ENCODE results near the gene PPP1CB.

The PPP1CB gene

DNA sequence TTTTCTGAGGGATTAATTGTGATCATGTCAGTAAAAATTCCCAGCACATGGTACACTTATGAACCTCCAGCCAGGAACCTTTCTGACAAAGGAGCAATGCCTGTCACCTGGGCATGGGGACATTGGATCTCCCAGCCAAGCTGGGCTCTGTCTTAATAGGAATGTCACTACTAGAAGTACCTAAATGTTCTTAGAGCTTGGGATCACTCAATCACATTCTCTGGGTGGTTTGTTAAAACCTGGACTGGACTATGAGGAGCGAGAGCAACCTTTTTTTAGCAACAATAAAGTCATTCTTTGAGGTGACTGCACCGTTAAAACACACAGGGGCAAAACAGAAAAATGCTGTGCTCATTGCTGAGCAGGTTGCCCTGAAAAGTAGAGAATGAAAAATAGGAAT is 6.4 kb upstream of the PPP1CB start:
- DNase-seq (ENCODE audit: low spot score) = no peak

DNA sequence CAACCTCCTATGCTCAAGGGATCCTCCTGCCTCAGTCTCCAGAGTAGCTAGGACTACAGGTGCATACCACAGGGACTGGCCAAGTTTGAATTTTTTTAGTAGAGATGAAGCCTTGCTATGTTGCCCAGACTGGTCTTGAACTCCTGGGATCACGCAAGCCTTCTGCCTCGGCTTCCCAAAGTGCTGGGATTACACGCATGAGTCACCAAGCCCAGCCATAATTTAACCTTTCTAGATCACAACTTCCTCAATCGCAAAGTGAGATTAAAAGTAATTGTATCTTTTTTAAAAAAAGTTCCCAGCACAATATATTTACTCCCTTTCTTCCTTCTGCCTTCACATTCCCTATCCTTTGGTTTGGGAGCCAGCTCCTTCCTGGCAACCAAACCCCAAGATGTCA is 5.8 kb upstream of the PPP1CB start:
- DNase-seq (ENCODE audit: low spot score) = no peak

DNA sequence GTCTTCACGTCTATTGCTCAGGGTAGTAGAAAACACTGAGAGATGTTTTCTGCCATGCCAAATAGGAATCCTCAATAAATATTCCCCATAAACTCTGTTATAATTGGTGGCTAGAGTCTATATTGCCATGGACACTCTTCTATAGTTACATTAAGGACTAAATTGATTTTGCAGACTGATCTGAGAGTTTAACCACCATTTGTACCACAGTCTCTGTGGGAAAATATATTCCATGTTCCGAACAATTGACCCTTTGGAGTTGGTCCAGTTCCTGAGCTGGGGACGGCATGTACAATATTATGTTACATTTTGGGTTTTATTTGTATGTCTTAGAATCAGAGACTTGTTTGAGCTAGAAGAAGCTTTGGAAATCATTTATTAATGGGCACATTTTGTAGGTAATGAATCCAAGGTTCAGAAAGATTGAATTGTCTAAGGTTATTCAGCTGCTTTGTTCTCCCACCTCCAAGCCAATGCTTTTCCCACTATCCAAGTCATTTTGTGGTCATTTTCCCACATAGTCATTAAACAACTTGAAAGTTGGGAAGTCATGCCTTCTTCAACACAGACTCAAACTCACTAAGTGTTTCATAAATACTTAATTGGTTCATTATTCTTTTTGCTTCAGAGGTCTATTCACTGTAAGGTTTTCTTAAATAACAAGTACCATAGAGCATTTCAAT is 5.1 kb upstream of the PPP1CB start:
- DNase-seq (ENCODE audit: low spot score) = no peak

DNA sequence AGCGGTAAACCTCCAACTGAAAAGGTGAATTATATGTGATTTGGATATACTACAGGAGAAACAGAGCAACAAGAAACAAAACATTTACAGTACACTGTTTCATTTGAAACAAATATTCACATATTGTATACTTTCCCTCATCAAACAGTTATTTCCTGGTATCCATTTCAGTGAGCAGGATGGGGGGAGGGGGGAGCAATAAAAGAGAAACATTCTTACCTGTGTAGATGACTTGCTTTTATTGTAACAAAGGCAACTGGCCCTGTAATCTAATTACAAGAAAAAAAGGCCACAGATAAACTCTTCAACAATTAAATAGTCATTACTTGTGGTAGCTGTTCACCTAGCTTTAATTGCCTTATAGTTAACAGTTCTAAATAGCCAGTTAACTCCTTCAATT is 3.9 kb upstream of the PPP1CB start:
- no peak for DNase-seq (ENCODE audit: low spot score)

DNA sequence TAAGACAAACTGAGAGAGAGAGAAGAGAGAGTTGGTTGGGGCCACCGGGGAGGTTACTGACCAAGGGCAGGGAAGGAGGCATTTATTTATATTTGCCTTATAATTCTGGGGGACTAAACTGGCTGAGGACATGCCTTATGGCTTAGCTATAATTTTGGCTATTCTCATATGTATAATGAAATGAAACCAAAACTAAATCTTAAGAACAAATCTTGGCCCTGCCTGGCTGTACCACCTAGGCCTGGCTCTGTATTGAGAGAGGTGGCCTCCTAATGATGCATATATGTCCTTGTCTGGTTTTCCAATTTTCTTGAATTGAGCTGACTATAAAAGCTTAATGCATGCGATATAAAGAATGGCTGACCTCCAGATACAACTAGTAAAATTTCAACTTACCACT is 3.5 kb upstream of the PPP1CB start:
- no peak for DNase-seq (ENCODE audit: low spot score)

DNA sequence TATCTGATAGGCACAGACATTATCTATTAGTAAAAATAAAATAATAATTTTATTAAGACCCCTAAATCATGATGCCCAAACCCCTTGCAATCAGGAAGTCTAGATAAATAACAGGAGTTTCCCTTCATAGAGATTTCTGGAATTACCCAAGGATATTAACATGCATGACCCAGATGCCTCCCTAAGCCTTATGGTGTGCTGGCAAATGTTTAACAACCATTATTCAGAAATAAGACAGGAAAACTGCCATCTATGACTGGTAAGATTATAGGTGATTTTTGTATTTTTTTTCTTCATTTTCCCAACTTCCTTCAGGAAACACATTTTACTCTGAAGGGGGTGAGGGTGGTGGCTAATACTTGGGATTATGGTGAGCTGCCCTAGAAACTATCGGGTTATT is 2.7 kb upstream of the PPP1CB start:
- DNase-seq (ENCODE audit: low spot score) = no peak

DNA sequence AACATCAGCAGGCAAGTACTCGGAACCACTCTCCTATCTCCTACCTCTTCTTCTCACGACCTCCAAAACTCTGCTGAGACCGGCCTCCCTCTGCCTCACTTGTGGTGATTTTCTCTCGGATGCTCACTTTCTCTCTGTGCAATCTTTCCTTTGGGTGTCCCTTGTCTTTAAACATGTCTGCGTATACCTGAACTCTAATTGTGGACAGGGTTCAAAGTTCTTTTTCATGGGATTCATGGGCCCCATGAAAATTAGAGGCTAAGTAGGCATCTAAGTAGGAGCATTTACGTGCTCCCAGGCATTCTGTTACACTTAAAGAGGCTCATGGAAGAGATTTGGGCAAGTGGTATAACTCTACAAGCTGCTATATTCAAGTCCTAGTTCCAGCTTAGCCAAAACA is 2.1 kb upstream of the PPP1CB start:
- no peak for DNase-seq (ENCODE audit: low spot score)

DNA sequence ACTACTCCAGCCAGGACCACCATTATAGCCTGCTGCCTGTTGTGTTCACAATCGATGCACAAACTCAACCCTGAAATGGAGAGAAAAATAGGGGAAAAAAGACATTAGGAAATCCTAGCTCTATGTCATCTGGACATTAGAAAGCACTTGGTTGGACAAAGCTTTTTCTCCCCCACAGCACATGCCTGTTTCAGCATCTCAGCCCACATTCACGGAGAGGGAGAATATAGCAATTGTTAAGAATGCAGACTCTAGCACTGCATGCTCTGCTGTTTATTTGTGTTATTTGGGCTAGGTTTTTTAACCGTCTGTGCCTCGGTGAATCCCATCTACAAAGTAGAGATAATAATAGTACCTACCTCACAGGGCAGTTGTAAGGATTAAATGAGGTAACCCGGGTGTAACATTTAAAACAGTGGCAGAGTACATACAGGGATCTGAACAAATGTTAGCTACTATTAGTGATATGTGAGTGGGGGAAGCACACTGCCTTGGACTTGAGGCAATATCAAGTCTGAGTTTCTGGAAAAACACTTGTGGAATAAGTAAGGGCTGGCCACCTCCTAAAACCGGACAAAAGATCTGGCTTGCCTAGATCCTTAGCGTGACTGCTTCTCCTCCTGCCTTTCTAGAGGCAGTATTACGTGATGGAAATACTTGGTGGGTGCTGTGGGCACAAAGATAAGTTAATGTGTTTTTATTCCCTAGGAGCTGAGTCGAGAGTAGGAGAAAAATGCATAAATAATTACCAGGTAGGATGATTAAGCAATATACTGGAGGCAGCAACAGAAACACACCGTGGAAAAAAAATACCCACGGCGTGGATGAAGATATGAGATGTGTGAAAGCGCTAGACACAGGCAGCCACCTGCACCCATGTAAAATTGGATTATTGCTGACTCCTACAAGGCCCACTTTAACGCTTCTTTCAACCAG is 1.0 kb upstream of the PPP1CB start:
- peak; percentile 24 for DNase-seq (ENCODE audit: low spot score)

DNA sequence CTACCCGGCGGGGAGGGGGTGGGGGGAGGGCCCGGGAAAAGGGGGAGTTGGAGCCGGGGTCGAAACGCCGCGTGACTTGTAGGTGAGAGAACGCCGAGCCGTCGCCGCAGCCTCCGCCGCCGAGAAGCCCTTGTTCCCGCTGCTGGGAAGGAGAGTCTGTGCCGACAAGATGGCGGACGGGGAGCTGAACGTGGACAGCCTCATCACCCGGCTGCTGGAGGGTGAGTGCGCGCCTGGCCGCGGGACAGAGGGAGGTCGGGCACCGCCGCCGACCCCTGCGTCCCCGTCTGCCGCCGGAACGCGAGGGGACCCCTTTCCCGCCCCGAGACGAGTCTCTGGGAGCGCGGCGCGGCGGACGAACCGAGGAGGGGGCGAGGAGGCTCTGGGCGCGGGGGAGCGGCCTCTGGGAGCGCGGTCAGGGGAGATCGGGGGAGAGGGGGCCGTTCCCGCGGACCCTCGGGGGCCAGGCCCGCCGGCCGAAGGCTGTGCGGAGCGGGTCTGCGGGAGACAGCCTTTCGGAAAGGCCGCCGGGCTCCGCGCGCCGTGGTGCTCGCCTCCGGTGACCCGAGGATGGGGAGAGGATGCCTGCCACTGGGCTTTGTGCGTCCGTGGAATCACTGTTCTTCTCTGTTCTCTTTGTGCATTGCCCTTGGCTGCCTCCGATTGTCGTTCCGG is 463 bp downstream of the PPP1CB start:
- no peak for DNase-seq (ENCODE audit: low spot score)

DNA sequence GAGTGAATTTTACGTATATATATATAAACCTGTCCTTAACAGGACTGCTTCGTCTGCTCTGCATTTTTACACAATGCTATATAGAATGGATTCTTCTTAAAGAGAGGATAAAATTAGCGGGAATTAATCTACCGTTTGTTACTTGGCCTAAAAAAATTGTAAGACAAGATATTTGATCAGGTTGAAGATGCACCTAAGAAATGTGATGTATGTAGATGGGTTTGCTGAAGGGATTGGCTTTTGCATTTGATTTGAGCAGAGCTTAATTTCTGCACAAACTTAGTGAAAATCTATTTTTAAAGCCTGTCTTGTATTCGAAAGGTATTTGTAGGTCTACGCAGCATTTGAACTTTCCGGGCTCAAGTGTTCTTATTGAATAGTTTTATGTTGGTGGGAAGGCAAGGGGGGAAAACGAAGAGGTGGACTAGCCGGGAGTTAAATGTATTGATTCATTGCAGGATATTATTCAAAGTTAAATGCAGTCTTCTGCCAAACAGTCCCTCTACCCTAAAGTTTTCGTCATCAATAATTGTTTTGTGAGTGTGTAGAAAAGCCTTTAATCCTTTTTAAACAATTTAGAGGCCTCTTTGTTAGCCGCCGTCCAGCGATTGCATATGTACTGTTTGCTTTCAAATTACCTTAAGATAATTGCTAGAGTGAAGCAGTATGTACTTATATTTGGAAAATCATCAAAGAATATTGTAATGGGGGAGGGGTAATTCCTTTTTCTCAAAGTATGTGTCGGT is 1.2 kb downstream of the PPP1CB start:
- no peak for DNase-seq (ENCODE audit: low spot score)

DNA sequence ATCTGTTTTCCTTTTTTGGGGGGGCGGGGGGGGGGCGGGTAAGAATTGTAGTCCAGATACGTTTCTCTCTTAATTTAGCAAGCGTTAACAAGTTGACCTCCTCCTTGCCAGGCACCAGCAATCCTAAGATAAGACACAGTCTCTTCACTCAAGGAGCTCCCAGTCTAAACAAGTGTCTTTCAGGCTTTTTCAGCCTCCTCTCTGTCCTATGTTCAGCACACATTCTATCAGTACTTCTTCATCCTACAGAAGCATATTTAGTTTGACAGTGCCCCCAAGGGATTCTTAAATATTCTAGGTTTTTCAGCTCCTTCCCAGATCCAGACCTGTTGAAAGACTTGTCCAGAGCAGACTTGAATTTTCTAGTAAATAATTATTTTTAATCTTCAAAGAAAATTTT is 2.7 kb downstream of the PPP1CB start:
- DNase-seq (ENCODE audit: low spot score) = no peak

DNA sequence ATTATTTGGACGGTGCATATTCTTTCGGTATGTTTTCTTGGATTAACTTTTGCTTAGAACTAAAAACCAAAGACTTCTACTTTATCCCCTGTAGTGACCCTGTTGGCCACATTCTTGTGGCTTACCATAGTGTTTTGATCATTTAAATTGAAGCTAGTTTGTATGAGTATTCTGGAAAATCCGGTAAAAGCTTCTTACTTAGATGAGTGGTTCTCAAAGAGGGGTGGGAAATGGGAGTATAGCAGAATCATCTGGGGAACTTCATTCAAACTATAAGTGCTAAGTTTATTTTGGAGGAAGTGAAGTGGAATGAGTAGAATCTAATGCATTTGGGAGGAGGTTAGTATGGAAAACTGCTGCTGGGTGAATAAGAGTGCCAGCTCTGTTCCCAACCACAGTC is 3.8 kb downstream of the PPP1CB start:
- DNase-seq (ENCODE audit: low spot score) = no peak

DNA sequence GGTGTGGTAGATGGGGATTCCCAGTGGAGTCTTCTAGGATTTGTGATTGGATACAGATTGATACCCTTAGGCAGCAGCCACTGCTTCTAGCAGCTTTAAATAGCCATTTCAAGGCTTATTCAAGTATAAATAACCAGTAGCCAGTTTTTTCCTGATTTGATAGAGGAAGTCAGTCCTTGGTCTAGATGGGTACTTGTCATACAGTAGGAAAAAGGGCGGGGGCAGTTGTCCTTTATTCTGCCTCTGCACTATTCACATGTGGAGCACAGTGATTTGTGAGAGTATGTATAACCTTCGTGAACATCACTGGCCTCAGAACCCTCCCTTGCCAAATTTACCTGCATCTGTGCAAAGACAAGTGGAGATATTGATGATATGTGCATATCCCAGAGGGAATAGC is 6.8 kb downstream of the PPP1CB start:
- DNase-seq (ENCODE audit: low spot score) = no peak

DNA sequence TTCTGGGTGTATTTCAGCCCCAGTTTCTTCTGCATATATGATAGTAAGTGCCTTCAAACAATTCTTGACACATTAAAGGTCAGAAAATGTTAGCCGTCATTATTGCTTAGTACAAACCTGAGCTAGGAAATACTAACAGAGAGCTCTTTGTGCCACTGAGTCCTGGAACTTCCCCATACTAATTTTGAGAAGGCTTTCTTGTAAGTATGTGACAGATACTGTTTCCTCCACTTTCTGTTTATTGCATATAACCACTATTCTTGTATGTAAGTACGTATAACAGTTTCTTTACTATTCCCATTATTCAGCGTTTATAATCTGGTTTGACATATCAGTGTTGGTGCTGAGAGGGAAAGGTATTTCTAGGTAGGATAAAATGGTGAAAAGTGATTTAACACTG is 9.8 kb downstream of the PPP1CB start:
- no peak for DNase-seq (ENCODE audit: low spot score)

DNA sequence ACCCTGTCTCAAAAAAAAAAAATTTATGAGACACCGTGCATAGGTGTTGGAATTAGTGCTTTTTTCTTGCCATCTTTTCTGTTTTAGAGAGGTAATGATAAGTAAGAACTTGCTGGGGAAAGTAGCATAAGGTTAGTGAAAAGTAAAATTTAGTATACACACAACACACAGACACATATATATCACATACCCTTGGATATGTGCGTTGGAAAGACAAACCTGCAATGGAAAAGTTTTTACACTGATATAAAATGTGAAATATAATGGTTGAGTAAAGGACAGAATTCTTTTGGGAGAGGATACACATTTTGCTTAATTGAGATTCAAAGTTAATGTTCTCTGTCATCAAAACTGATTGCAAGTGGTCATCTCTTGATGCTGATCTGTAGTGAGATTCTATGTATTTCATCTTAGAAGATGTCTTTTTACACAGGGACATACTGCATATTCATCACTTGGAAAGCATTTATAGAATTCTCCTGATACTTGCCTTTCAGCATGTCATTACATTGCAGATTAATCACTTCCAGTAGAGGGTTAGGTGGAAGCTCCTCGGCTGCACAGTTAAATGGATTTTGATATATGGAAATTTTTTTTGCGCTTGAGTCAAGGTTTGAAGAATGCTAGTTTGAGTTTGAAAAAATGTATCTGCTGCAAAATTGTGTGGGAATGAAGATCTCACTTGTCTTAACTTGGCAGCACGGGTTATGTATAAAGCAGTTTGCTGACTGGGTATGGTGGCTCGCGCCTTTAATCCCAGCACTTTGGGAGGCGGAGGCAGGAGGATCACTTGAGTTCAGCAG is 13.5 kb downstream of the PPP1CB start:
- DNase-seq (ENCODE audit: low spot score) = no peak

DNA sequence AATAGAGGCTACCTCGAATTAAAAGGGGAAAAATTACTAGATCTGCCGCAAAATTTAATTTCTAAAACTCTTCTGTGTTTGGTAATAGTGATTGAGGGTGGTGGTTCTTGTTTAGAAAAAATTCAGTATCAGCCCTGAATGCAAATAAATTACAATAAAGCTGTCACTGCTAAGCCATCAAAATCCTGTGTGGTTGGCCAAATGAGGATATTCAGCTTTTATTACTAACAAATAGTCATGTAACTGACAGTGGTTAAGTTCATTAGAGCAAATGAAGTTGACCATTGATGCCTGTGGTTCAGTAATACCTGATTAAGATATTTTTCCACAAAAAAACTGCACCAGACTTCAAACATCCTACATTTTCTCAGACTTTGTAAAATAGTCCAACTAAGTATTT is 14.4 kb downstream of the PPP1CB start:
- no peak for DNase-seq (ENCODE audit: low spot score)

DNA sequence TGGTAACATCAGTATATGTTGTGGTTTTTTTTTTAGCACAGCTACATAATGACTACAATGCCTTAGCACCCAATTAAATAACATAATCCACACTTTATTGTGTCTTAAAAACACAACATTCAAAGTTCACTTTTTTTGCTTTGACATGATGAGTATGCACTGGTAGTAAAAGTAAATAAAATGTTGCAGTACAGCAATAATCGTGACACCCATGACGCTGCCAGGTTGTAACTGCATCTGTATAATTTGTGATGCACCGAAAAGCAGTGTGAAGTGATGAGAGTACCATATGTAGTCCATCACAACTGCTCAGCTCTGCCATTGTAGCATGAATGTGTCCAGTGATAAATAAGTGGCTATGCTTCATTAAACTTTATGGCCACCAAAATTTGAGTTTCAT is 15.7 kb downstream of the PPP1CB start:
- no peak for DNase-seq (ENCODE audit: low spot score)

DNA sequence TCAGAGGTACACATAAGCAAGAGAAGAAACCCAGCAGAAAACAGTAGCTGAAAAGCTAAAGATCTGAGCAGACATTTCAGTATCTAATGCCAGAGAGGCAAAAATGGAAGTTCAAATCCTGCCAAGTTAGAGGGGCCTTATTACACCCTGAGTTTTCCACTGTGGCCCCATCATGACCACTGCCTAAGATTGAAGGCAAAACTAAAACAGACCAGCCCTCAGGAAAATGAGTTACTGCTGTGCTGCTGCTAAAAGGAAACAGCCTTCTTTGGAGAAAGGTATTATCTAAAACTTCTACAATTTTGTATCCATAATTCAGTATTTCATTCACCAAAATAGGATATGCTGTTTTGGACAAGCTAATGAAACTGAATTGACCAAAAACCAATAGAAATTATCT is 16.8 kb downstream of the PPP1CB start:
- no peak for DNase-seq (ENCODE audit: low spot score)

DNA sequence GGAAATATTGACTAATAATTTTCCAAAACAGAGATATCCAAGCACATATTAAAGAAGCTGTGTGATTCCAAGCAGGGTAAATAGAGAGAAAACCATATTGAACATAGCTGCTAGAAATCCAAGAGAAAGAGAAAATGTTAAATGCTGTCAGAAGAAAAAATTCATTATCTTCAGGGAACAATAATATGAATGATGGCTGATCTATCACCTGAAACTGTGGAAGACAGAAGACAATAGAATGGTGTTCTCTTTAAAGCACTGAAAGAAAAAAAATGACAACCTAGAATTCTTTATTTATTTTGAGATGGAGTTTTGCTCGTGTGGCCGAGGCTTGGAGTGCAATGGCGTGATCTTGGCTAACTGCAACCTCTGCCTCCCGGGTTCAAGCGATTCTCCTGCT is 17.3 kb downstream of the PPP1CB start:
- no peak for DNase-seq (ENCODE audit: low spot score)

DNA sequence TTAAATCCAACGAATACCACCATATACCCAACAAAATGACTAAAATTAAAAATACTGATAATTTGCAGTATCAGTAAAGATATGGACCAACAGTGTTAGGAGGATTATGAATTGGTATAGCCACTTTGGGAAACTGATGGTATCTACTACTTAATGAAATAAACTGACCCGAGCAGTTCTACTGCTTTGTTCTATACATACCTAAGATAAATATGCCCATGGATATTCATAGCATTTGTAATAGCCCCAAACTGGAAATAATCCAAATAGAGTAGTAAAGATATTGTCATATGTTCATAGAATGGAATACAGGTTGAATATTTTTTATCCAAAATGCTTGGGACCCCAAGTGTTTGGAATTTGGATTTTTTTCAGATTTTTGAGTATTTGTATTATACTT is 20.7 kb downstream of the PPP1CB start:
- no peak for DNase-seq (ENCODE audit: low spot score)

DNA sequence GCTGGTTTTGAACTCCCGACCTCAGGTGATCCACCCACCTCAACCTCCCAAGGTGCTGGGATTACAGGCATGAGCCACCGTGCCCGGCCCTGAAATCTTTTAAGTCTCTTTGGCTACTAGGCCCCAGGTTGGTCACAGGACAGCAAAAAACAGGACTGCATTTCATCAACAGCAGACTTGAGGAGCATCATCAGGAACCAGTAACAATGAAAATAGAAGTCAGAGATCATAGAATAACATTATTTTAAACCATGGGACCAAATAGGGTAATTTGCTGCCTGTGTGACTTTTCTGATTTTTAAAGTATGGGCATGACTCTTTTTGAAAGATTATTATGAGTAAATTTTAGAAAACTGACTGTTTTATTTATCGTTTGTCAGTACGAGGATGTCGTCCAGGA is 24.8 kb downstream of the PPP1CB start:
- no peak for DNase-seq (ENCODE audit: low spot score)

DNA sequence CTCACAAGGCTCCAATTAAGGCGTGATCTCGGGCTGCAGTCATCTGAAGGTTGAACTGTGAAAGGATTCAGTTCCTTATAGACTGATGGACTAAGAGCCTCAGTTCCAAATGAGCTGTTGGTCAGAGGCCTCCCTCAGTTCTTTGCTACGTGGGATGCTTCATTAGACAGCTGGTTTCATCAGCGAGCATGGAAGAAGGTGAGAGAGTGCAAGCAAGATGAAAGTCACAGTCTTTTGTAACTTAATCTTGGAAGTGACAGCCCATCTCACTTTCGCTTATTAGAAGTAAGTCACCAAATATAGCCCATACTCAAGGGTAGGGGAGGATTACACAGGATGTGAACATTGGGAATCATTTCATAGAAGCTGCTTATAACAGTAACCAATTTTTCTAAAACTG is 26.8 kb downstream of the PPP1CB start:
- DNase-seq (ENCODE audit: low spot score) = no peak

Measured in D341Med (cell line).